Spinal cord (tissue), 10 donors: Measurements from ENCODE around the gene INSM1. TPM values are rescaled to one million over a fixed set of nuclear protein-coding genes. Genes with fewer than 3 reads are reported as not detected.

Source experiments
- DNase-seq, 6 donors: peaks; one replicate each; pipeline versions ENCODE4 v3.0.0 to v3.0.0-alpha.2; 2013 to 2015; ENCODE audit warnings: low spot score in 6 of 6, low read depth in 4 of 6
- H3K27ac ChIP-seq: one replicate; pipeline ENCODE4 v1.5.1; 2013; ENCODE audit warnings: low read depth, low read length, control low read depth
- H3K27me3 ChIP-seq: one replicate; pipeline ENCODE4 v1.6.1; 2013; ENCODE audit warnings: low read length; ENCODE audit not compliant: control insufficient read depth, insufficient read depth
- H3K36me3 ChIP-seq: one replicate; pipeline ENCODE4 v1.6.1; 2013; ENCODE audit warnings: low read length; ENCODE audit not compliant: control insufficient read depth, insufficient read depth
- H3K4me1 ChIP-seq: one replicate; pipeline ENCODE4 v1.6.1; 2013; ENCODE audit warnings: low read length; ENCODE audit not compliant: control insufficient read depth, insufficient read depth
- H3K4me3 ChIP-seq: one replicate; pipeline ENCODE4 v1.5.1; 2013; ENCODE audit warnings: low read depth, low read length, control low read depth
- H3K9me3 ChIP-seq: one replicate; pipeline ENCODE4 v1.6.1; 2013; ENCODE audit warnings: low read length; ENCODE audit not compliant: control insufficient read depth, insufficient read depth
- WGBS: methylation state at CpG from one replicate; pipeline ENCODE4 v1.1.5; 2013; ENCODE audit warnings: missing lambda C conversion rate; ENCODE audit not compliant: insufficient coverage; 5-methylcytosine and 5-hydroxymethylcytosine counted together
- polyA plus RNA-seq, 2 donors: library from polyadenylated mRNA; unstranded; fragments of 120-200 nt; gene quantifications; one replicate each; pipeline ENCODE4 v1.2.1, GENCODE V29; 2013; ENCODE audit not compliant: insufficient read length in 2 of 2
- total RNA-seq, 2 donors: library from RNA; depleted of rRNA in 1 of 2; stranded (reverse); fragments of 120-200 nt in 1 of 2; fragments of >200 nt in 1 of 2; gene quantifications; one replicate each; pipeline versions ENCODE4 v1.2.3 to v1.2.4, GENCODE V29; 2013 to 2014
- donor health status: healthy.

INSM1 gene
- total and polyA plus RNA-seq, 4 donors: 0.50 to 2.6 (median 1.5) TPM

- no peak for DNase-seq
- Histone ChIP-seq H3K4me3 (no peak overlapping the region), H3K4me1 (peaks cover 46% of the 10 kb centered on the region), H3K27ac (no peak overlapping the region), H3K9me3 (no peaks in the 10 kb centered on the region), H3K36me3 (no peaks in the 10 kb centered on the region), H3K27me3 (peaks cover 82% of the 10 kb centered on the region)
- 8% methylated on average over 11 of the region's 19 CpGs for WGBS
Measured at GRCh38 chr20:20366551-20366875, 1.4 kb upstream of the INSM1 start.

DNA sequence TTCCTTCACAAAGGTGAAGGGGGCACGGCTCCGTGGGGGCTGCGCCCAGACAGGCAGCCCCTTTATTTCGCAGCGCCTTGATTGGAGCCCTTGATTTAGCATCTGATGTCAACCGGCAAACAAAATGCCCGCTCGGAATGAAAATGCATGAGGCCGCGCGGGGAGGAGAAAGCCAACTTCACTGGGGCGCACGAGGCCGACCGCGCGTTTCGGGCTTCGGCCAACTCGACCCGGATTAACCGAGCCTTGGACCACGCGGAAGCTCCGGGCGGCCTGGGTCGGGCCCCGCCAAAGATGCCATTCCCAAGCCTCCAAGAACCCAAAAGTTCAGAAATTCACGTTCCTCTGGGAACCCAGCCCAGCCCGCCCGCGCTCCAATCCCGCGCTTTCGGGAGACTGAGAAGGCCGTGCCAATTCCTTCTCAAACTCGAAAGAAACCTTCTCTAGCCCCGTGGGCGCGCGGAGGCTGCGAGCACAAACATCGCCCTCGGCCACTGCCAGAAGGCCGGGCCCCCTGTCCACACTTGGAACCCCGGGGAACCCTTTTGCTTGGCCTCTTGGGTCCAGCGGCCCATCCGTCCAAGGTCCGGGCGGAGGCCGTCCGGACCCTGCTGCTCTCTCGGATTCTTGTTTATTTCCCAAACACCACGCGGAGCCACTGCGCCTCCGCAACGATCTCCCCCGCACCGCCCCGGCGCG lies 879 bp upstream of the INSM1 start:
- Histone ChIP-seq H3K9me3 (no peaks in the 10 kb centered on the region), H3K4me1 (peaks cover 46% of the 10 kb centered on the region), H3K27ac (no peak overlapping the region), H3K27me3 (peaks cover 84% of the 10 kb centered on the region), H3K4me3 (peak overlapping the region; percentile 24), H3K36me3 (no peaks in the 10 kb centered on the region)
- DNase-seq: peak in 2 of 6 donors; percentile 42 to 82
- WGBS: 1% methylated on average over 58 of the region's 63 CpGs

- Histone ChIP-seq H3K4me1 (peaks cover 37% of the 10 kb centered on the region), H3K27ac (no peak overlapping the region), H3K27me3 (peaks cover 85% of the 10 kb centered on the region), H3K9me3 (no peaks in the 10 kb centered on the region), H3K4me3 (no peak overlapping the region), H3K36me3 (no peaks in the 10 kb centered on the region)
- WGBS: under 1% methylated on average over 130 of the region's 130 CpGs
- DNase-seq: peak in 2 of 6 donors; percentile 45 to 57
Measured at GRCh38 chr20:20368418-20369249, 730 bp downstream of the INSM1 start.

- peak overlapping the region; percentile 29 for H3K4me3 ChIP-seq
- H3K9me3 ChIP-seq: no peaks in the 10 kb centered on the region
- peaks cover 83% of the 10 kb centered on the region for H3K27me3 ChIP-seq
- no peak overlapping the region for H3K27ac ChIP-seq
- peak in 2 of 6 donors; percentile 60 to 75 for DNase-seq
- no peaks in the 10 kb centered on the region for H3K36me3 ChIP-seq
- under 1% methylated on average over 80 of the region's 86 CpGs for WGBS
- peaks cover 28% of the 10 kb centered on the region for H3K4me1 ChIP-seq
Measured at GRCh38 chr20:20369250-20370093, 1.6 kb downstream of the INSM1 start.

GRCh38 chr20:20370094-20370575 lies 2.2 kb downstream of the INSM1 start:
- H3K36me3 ChIP-seq: no peaks in the 10 kb centered on the region
- H3K27ac ChIP-seq: no peak overlapping the region
- no peaks in the 10 kb centered on the region for H3K9me3 ChIP-seq
- peak in 2 of 6 donors; percentile 28 to 68 for DNase-seq
- peak overlapping the region; percentile 29 for H3K4me3 ChIP-seq
- no CpG with 5 or more reads among the region's 10 CpGs for WGBS
- peaks cover 22% of the 10 kb centered on the region for H3K4me1 ChIP-seq
- peaks cover 82% of the 10 kb centered on the region for H3K27me3 ChIP-seq

GRCh38 chr20:20371083-20371482 lies 3.2 kb downstream of the INSM1 start:
- DNase-seq: peak in 1 of 6 donors; percentile 53
- peaks cover 20% of the 10 kb centered on the region for H3K4me1 ChIP-seq
- H3K36me3 ChIP-seq: no peaks in the 10 kb centered on the region
- H3K9me3 ChIP-seq: no peaks in the 10 kb centered on the region
- H3K27me3 ChIP-seq: peaks cover 78% of the 10 kb centered on the region
- 23% methylated on average over 6 of the region's 7 CpGs for WGBS
- H3K4me3 ChIP-seq: no peak overlapping the region
- no peak overlapping the region for H3K27ac ChIP-seq

DNA sequence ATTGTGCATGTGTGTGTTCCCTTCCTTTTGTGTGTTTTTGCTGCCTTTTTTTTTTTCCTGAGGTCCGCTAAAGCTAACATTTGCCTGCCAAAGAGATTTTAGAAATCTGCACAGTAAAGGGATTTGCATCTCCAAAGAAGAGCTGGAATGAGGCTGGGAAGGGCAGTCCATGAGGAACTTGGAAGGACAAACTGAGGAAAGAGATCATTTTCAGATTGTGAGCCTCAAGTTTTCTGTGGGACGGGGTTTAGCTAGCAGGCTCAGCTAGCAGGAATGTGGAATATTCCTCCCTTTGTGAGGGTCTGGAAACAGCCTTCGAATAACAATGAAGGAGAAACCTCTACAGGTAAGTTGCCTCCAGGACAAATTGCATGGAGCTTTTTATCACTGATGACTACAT lies 3.8 kb downstream of the INSM1 start:
- Histone ChIP-seq H3K36me3 (no peaks in the 10 kb centered on the region), H3K4me1 (peaks cover 18% of the 10 kb centered on the region), H3K4me3 (no peak overlapping the region), H3K27ac (no peak overlapping the region), H3K9me3 (no peaks in the 10 kb centered on the region), H3K27me3 (peaks cover 72% of the 10 kb centered on the region)
- WGBS: 35% methylated on average over 3 of the region's 3 CpGs
- DNase-seq: peak in 1 of 6 donors; percentile 33

DNA sequence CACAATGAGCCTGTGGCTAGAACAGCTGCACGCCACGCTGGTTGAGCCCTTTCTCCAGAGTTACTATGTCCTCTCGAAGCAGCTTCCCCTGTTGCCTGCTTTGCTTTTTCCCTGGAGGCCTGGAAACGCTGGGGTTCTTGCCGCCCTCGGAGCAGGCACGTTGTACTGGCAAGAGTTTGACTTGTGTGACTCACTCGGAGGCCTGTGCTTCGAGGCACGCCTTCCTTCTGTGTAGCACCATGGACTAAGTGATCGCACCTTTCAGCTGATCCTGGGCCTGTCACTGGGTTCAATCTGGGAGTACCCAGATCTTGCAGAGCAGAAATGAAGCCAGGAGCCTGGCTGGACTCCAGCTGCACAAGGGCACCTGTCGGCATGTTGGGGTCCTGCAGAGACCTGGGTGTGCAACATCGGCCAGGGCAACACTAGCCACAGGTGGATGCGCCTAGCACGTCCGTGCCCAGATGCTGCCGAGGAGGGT lies 5.2 kb downstream of the INSM1 start:
- Histone ChIP-seq H3K4me1 (peaks cover 8% of the 10 kb centered on the region), H3K36me3 (no peaks in the 10 kb centered on the region), H3K27ac (no peak overlapping the region), H3K27me3 (peaks cover 63% of the 10 kb centered on the region), H3K4me3 (no peak overlapping the region), H3K9me3 (no peaks in the 10 kb centered on the region)
- WGBS: 63% methylated on average over 17 of the region's 17 CpGs
- no peak for DNase-seq

GRCh38 chr20:20375862-20376261 lies 8.0 kb downstream of the INSM1 start:
- Histone ChIP-seq H3K4me1 (no peaks in the 10 kb centered on the region), H3K4me3 (no peak overlapping the region), H3K27ac (no peak overlapping the region), H3K27me3 (peaks cover 50% of the 10 kb centered on the region), H3K36me3 (no peaks in the 10 kb centered on the region), H3K9me3 (no peaks in the 10 kb centered on the region)
- DNase-seq: no peak
- WGBS: 64% methylated on average over 6 of the region's 8 CpGs
